ENCODE data around the gene ZDHHC14. TPM values are rescaled to one million over a fixed set of nuclear protein-coding genes. Genes with fewer than 3 reads are reported as not detected.

ZDHHC14 gene
- total RNA-seq, 1 experiment from 2014 or later, result 17.3 TPM

GRCh38 chr6:157469378-157469777 lies 88.4 kb downstream of the ZDHHC14 start:
- Mint-ChIP-seq H3K4me1 (ENCODE audit: low read depth, unreplicated experiment) (no peaks in the 10 kb centered on the region), H3K9me3 (ENCODE audit: low read depth, unreplicated experiment) (no peaks in the 10 kb centered on the region), H3K36me3 (ENCODE audit: insufficient read depth, unreplicated experiment) (no peaks in the 10 kb centered on the region), H3K27ac (ENCODE audit: unreplicated experiment) (no peak overlapping the region), H3K4me3 (ENCODE audit: low read depth, unreplicated experiment) (no peak overlapping the region), H3K27me3 (ENCODE audit: unreplicated experiment) (no peaks in the 10 kb centered on the region)
- intact Hi-C loops (cut with micrococcal nuclease; ENCODE audit: unreplicated experiment), result no loop called here
- no peak for DNase-seq
- CTCF ChIA-PET, result no interaction called here
- BruUV-seq (replicated peaks), result no TSS peak
- TF ChIP-seq CTCF (IDR thresholded peaks at IDR 0.05; ENCODE audit: unreplicated experiment), result no peak

- DNase-seq, result no peak
- BruUV-seq (replicated peaks), result no TSS peak
- H3K4me3 Mint-ChIP-seq (ENCODE audit: low read depth, unreplicated experiment), result no peak overlapping the region
- H3K36me3 Mint-ChIP-seq (ENCODE audit: insufficient read depth, unreplicated experiment), result no peaks in the 10 kb centered on the region
- peaks cover 6% of the 10 kb centered on the region for H3K4me1 Mint-ChIP-seq (ENCODE audit: low read depth, unreplicated experiment)
- CTCF ChIA-PET, result no interaction called here
- TF ChIP-seq CTCF (IDR thresholded peaks at IDR 0.05; ENCODE audit: unreplicated experiment), result no peak
- intact Hi-C loops (cut with micrococcal nuclease; ENCODE audit: unreplicated experiment), result loop anchor here (10.0 kb wide), 1 partner anchor 124 kb away; no protein-coding TSS in a partner anchor
- H3K27ac Mint-ChIP-seq (ENCODE audit: unreplicated experiment), result no peak overlapping the region
- no peaks in the 10 kb centered on the region for H3K9me3 Mint-ChIP-seq (ENCODE audit: low read depth, unreplicated experiment)
- H3K27me3 Mint-ChIP-seq (ENCODE audit: unreplicated experiment), result no peaks in the 10 kb centered on the region
Measured at GRCh38 chr6:157471077-157471686, 90.2 kb downstream of the ZDHHC14 start.

GRCh38 chr6:157471895-157472686 lies 91.1 kb downstream of the ZDHHC14 start:
- H3K27me3 Mint-ChIP-seq (ENCODE audit: unreplicated experiment), result no peaks in the 10 kb centered on the region
- TF ChIP-seq CTCF (IDR thresholded peaks at IDR 0.05; ENCODE audit: unreplicated experiment), result no peak
- no peak overlapping the region for H3K4me3 Mint-ChIP-seq (ENCODE audit: low read depth, unreplicated experiment)

GRCh38 chr6:157476797-157477196 lies 95.8 kb downstream of the ZDHHC14 start:
- Mint-ChIP-seq H3K9me3 (ENCODE audit: low read depth, unreplicated experiment) (no peaks in the 10 kb centered on the region), H3K4me3 (ENCODE audit: low read depth, unreplicated experiment) (no peak overlapping the region), H3K36me3 (ENCODE audit: insufficient read depth, unreplicated experiment) (no peaks in the 10 kb centered on the region), H3K4me1 (ENCODE audit: low read depth, unreplicated experiment) (peaks cover 6% of the 10 kb centered on the region), H3K27me3 (ENCODE audit: unreplicated experiment) (no peaks in the 10 kb centered on the region), H3K27ac (ENCODE audit: unreplicated experiment) (no peak overlapping the region)
- BruUV-seq (replicated peaks), result no TSS peak
- intact Hi-C loops (cut with micrococcal nuclease; ENCODE audit: unreplicated experiment), result loop anchor here (10.0 kb wide), 1 partner anchor 118 kb away; no protein-coding TSS in a partner anchor
- no peak for TF ChIP-seq CTCF (IDR thresholded peaks at IDR 0.05; ENCODE audit: unreplicated experiment)
- no peak for DNase-seq
- CTCF ChIA-PET, result no interaction called here

More at GRCh38 chr6:157471895-157472686, 91.1 kb downstream of the ZDHHC14 start:
- Mint-ChIP-seq H3K27ac (ENCODE audit: unreplicated experiment) (no peak overlapping the region), H3K9me3 (ENCODE audit: low read depth, unreplicated experiment) (no peaks in the 10 kb centered on the region), H3K4me1 (ENCODE audit: low read depth, unreplicated experiment) (peaks cover 6% of the 10 kb centered on the region), H3K36me3 (ENCODE audit: insufficient read depth, unreplicated experiment) (no peaks in the 10 kb centered on the region)
- intact Hi-C loops (cut with micrococcal nuclease; ENCODE audit: unreplicated experiment), result loop anchor here (10.0 kb wide), 1 partner anchor 123 kb away; no protein-coding TSS in a partner anchor
- CTCF ChIA-PET, result no interaction called here
- DNase-seq, result no peak
- no TSS peak for BruUV-seq (replicated peaks)

Measured in Calu3 (cell line).